Thyroid gland (tissue), 4 donors: ENCODE results near the gene GNG13.

Experiments
- POLR2A ChIP-seq, 2 donors: fragments of 450-650 bp; IDR thresholded peaks; one replicate each; pipeline ENCODE4 v1.6.1; 2017; ENCODE audit warnings: antibody characterized with exemption in 2 of 2, mild to moderate bottlenecking in 2 of 2, moderate library complexity in 1 of 2
- TF ChIP-seq, protein P1 (sequence below), 6 experiments: fragments of 200-600 bp in 3 of 6; fragments of 450-650 bp in 3 of 6; sonication (generic) in 3 of 6; IDR thresholded peaks; one replicate each; pipeline ENCODE4 v1.5.1; 2016 to 2019; ENCODE audit warnings: antibody characterized with exemption in 6 of 6, mild to moderate bottlenecking in 2 of 6, inconsistent platforms in 1 of 6, moderate library complexity in 1 of 6

DNA sequence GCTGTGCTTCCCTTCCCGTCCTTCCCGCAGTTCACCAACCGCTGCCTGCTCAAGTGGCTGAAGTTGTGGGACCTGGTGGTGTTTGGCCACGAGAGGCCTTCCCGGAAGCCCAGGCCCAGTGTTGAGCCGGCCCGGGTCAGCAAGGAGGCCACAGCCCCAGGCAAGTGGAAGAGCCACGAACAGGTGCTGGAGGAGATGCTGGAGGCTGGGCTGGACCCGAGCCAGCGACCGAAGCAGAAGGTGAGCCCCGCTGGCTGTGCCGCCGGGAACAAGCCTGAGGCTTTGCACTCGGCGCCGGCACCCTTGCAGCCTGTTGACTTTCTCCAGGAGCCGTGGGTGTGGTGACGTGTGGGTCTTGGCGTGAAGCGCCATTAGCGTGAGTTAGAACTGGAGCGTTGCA, 9.4 kb downstream of the GNG13 start:
- TF ChIP-seq, protein P1, sequence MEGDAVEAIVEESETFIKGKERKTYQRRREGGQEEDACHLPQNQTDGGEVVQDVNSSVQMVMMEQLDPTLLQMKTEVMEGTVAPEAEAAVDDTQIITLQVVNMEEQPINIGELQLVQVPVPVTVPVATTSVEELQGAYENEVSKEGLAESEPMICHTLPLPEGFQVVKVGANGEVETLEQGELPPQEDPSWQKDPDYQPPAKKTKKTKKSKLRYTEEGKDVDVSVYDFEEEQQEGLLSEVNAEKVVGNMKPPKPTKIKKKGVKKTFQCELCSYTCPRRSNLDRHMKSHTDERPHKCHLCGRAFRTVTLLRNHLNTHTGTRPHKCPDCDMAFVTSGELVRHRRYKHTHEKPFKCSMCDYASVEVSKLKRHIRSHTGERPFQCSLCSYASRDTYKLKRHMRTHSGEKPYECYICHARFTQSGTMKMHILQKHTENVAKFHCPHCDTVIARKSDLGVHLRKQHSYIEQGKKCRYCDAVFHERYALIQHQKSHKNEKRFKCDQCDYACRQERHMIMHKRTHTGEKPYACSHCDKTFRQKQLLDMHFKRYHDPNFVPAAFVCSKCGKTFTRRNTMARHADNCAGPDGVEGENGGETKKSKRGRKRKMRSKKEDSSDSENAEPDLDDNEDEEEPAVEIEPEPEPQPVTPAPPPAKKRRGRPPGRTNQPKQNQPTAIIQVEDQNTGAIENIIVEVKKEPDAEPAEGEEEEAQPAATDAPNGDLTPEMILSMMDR (IDR thresholded peaks at IDR 0.05): no peak
- no peak for TF ChIP-seq POLR2A (IDR thresholded peaks at IDR 0.05)
